ENCODE measurements around the gene CALHM1. TPM values are rescaled to one million over a fixed set of nuclear protein-coding genes. Genes with fewer than 3 reads are reported as not detected.

The CALHM1 gene
- total RNA-seq, 1 donor from 2014 or later: not detected

- intact Hi-C loops (cut with micrococcal nuclease): no loop called here
- Mint-ChIP-seq H3K4me1 (peaks cover 30% of the 10 kb centered on the region), H3K36me3 (ENCODE audit: low read depth) (no peaks in the 10 kb centered on the region), H3K27me3 (no peaks in the 10 kb centered on the region), H3K4me3 (no peak overlapping the region), H3K27ac (no peak overlapping the region), H3K9me3 (no peaks in the 10 kb centered on the region)
- DNase-seq: no peak
Observed at GRCh38 chr10:103475437-103475836, 16.7 kb upstream of the CALHM1 start.

- no peak overlapping the region for H3K4me3 Mint-ChIP-seq
- H3K9me3 Mint-ChIP-seq: no peaks in the 10 kb centered on the region
- intact Hi-C loops (cut with micrococcal nuclease): loop anchor here (5.0 kb wide), 1 partner anchor 42 kb away; no protein-coding TSS in a partner anchor
- no peaks in the 10 kb centered on the region for H3K36me3 Mint-ChIP-seq (ENCODE audit: low read depth)
- H3K27me3 Mint-ChIP-seq: no peaks in the 10 kb centered on the region
- no peak overlapping the region for H3K27ac Mint-ChIP-seq
- peaks cover 42% of the 10 kb centered on the region for H3K4me1 Mint-ChIP-seq
- DNase-seq: no peak
Observed at GRCh38 chr10:103474077-103474476, 15.4 kb upstream of the CALHM1 start.

- intact Hi-C loops (cut with micrococcal nuclease): loop anchor here (5.0 kb wide), 1 partner anchor 41 kb away; no protein-coding TSS in a partner anchor
- H3K27ac Mint-ChIP-seq: peak overlapping the region; percentile 21
- H3K36me3 Mint-ChIP-seq (ENCODE audit: low read depth): no peaks in the 10 kb centered on the region
- H3K4me1 Mint-ChIP-seq: peaks cover 42% of the 10 kb centered on the region
- H3K27me3 Mint-ChIP-seq: no peaks in the 10 kb centered on the region
- no peaks in the 10 kb centered on the region for H3K9me3 Mint-ChIP-seq
- DNase-seq: no peak
- H3K4me3 Mint-ChIP-seq: no peak overlapping the region
Observed at GRCh38 chr10:103473261-103473671, 14.6 kb upstream of the CALHM1 start.

GRCh38 chr10:103472005-103472404 lies 13.3 kb upstream of the CALHM1 start:
- intact Hi-C loops (cut with micrococcal nuclease): loop anchor here (5.0 kb wide), 1 partner anchor 40 kb away; no protein-coding TSS in a partner anchor
- peak overlapping the region; percentile 89 for H3K27ac Mint-ChIP-seq
- H3K9me3 Mint-ChIP-seq: no peaks in the 10 kb centered on the region
- no peak for DNase-seq
- peaks cover 47% of the 10 kb centered on the region for H3K4me1 Mint-ChIP-seq
- no peaks in the 10 kb centered on the region for H3K27me3 Mint-ChIP-seq
- peak overlapping the region; percentile 59 for H3K4me3 Mint-ChIP-seq
- no peaks in the 10 kb centered on the region for H3K36me3 Mint-ChIP-seq (ENCODE audit: low read depth)

- no peaks in the 10 kb centered on the region for H3K9me3 Mint-ChIP-seq
- DNase-seq: peak; percentile 91
- peaks cover 51% of the 10 kb centered on the region for H3K4me1 Mint-ChIP-seq
- intact Hi-C loops (cut with micrococcal nuclease): loop anchor here (1.0 to 5.0 kb wide), 2 partner anchors 19 to 39 kb away; partner anchors contain the start of gene CALHM2
- peak overlapping the region; percentile 59 for H3K4me3 Mint-ChIP-seq
- H3K36me3 Mint-ChIP-seq (ENCODE audit: low read depth): no peaks in the 10 kb centered on the region
- peak overlapping the region; percentile 89 for H3K27ac Mint-ChIP-seq
- peaks cover 2% of the 10 kb centered on the region for H3K27me3 Mint-ChIP-seq
Observed at GRCh38 chr10:103470761-103471653, 12.3 kb upstream of the CALHM1 start.

GRCh38 chr10:103469201-103469600 lies 10.5 kb upstream of the CALHM1 start:
- Mint-ChIP-seq H3K9me3 (no peaks in the 10 kb centered on the region), H3K4me1 (peaks cover 51% of the 10 kb centered on the region), H3K27ac (no peak overlapping the region), H3K36me3 (ENCODE audit: low read depth) (no peaks in the 10 kb centered on the region), H3K4me3 (no peak overlapping the region), H3K27me3 (peaks cover 2% of the 10 kb centered on the region)
- no peak for DNase-seq
- intact Hi-C loops (cut with micrococcal nuclease): no loop called here

- H3K36me3 Mint-ChIP-seq (ENCODE audit: low read depth): no peaks in the 10 kb centered on the region
- H3K4me3 Mint-ChIP-seq: no peak overlapping the region
Observed at GRCh38 chr10:103467406-103467805, 8.7 kb upstream of the CALHM1 start.

GRCh38 chr10:103466734-103467133 lies 8.0 kb upstream of the CALHM1 start:
- H3K27me3 Mint-ChIP-seq: peaks cover 10% of the 10 kb centered on the region
- no peaks in the 10 kb centered on the region for H3K36me3 Mint-ChIP-seq (ENCODE audit: low read depth)
- H3K9me3 Mint-ChIP-seq: no peaks in the 10 kb centered on the region
- DNase-seq: no peak
- no peak overlapping the region for H3K27ac Mint-ChIP-seq
- intact Hi-C loops (cut with micrococcal nuclease): no loop called here
- no peak overlapping the region for H3K4me3 Mint-ChIP-seq
- H3K4me1 Mint-ChIP-seq: peaks cover 38% of the 10 kb centered on the region

More at GRCh38 chr10:103467406-103467805, 8.7 kb upstream of the CALHM1 start:
- Mint-ChIP-seq H3K9me3 (no peaks in the 10 kb centered on the region), H3K27me3 (peaks cover 10% of the 10 kb centered on the region), H3K27ac (no peak overlapping the region), H3K4me1 (peaks cover 45% of the 10 kb centered on the region)
- intact Hi-C loops (cut with micrococcal nuclease): no loop called here
- no peak for DNase-seq

GRCh38 chr10:103465411-103466179 lies 6.9 kb upstream of the CALHM1 start:
- no peak for DNase-seq
- H3K4me3 Mint-ChIP-seq: no peak overlapping the region
- H3K4me1 Mint-ChIP-seq: peaks cover 30% of the 10 kb centered on the region
- no peaks in the 10 kb centered on the region for H3K36me3 Mint-ChIP-seq (ENCODE audit: low read depth)
- H3K27me3 Mint-ChIP-seq: peaks cover 10% of the 10 kb centered on the region
- H3K9me3 Mint-ChIP-seq: no peaks in the 10 kb centered on the region
- intact Hi-C loops (cut with micrococcal nuclease): no loop called here
- H3K27ac Mint-ChIP-seq: no peak overlapping the region

GRCh38 chr10:103463499-103463898 lies 4.8 kb upstream of the CALHM1 start:
- no peak overlapping the region for H3K4me3 Mint-ChIP-seq
- H3K36me3 Mint-ChIP-seq (ENCODE audit: low read depth): no peaks in the 10 kb centered on the region
- DNase-seq: no peak
- intact Hi-C loops (cut with micrococcal nuclease): no loop called here
- H3K27me3 Mint-ChIP-seq: peaks cover 10% of the 10 kb centered on the region
- H3K9me3 Mint-ChIP-seq: no peaks in the 10 kb centered on the region
- no peak overlapping the region for H3K27ac Mint-ChIP-seq
- peaks cover 26% of the 10 kb centered on the region for H3K4me1 Mint-ChIP-seq

GRCh38 chr10:103459615-103460014 lies 915 bp upstream of the CALHM1 start:
- no peak for DNase-seq
- Mint-ChIP-seq H3K9me3 (no peaks in the 10 kb centered on the region), H3K27ac (no peak overlapping the region), H3K27me3 (peaks cover 8% of the 10 kb centered on the region), H3K4me1 (peaks cover 18% of the 10 kb centered on the region), H3K4me3 (no peak overlapping the region), H3K36me3 (ENCODE audit: low read depth) (no peaks in the 10 kb centered on the region)
- intact Hi-C loops (cut with micrococcal nuclease): no loop called here

GRCh38 chr10:103457896-103458583 lies 660 bp downstream of the CALHM1 start:
- intact Hi-C loops (cut with micrococcal nuclease): no loop called here
- H3K9me3 Mint-ChIP-seq: no peaks in the 10 kb centered on the region
- H3K4me1 Mint-ChIP-seq: peaks cover 29% of the 10 kb centered on the region
- peaks cover 2% of the 10 kb centered on the region for H3K27me3 Mint-ChIP-seq
- H3K36me3 Mint-ChIP-seq (ENCODE audit: low read depth): no peaks in the 10 kb centered on the region
- no peak overlapping the region for H3K27ac Mint-ChIP-seq
- H3K4me3 Mint-ChIP-seq: no peak overlapping the region
- no peak for DNase-seq

- no peaks in the 10 kb centered on the region for H3K27me3 Mint-ChIP-seq
- peaks cover 33% of the 10 kb centered on the region for H3K4me1 Mint-ChIP-seq
- intact Hi-C loops (cut with micrococcal nuclease): no loop called here
- no peaks in the 10 kb centered on the region for H3K36me3 Mint-ChIP-seq (ENCODE audit: low read depth)
- H3K9me3 Mint-ChIP-seq: no peaks in the 10 kb centered on the region
- no peak overlapping the region for H3K4me3 Mint-ChIP-seq
- no peak for DNase-seq
- H3K27ac Mint-ChIP-seq: no peak overlapping the region
Observed at GRCh38 chr10:103457176-103457712, 1.5 kb downstream of the CALHM1 start.
